ENCODE measurements around the gene HERC5.

GRCh38 chr4:88419874-88420273 lies 37.0 kb upstream of the HERC5 start:
- TF ChIP-seq HDAC2 (IDR thresholded peaks at IDR 0.05) = no peak
- no peak for TF ChIP-seq RFX5 (IDR thresholded peaks at IDR 0.05)
- TF ChIP-seq CHD2 (IDR thresholded peaks at IDR 0.05; ENCODE audit: low read length, partially characterized antibody) = no peak
- TF ChIP-seq MYC (IDR thresholded peaks at IDR 0.05; ENCODE audit: borderline replicate concordance, low read length) = no peak
- TF ChIP-seq CTCF (IDR thresholded peaks at IDR 0.05) = no peak
- no peak for TF ChIP-seq POLR2A (IDR thresholded peaks at IDR 0.05; ENCODE audit: low read length)

Measured in A549 (cell line).